Endothelial cell of coronary artery (primary cell): Measurements from ENCODE around the gene HSPB3. TPM values are rescaled to one million over a fixed set of nuclear protein-coding genes. Genes with fewer than 3 reads are reported as not detected.

Source experiments
- total RNA-seq: library from RNA; depleted of rRNA; stranded (reverse); fragments of >200 nt; gene quantifications from 2 replicates; pipeline ENCODE4 v1.2.3, GENCODE V29; 2014

Gene HSPB3, protein sequence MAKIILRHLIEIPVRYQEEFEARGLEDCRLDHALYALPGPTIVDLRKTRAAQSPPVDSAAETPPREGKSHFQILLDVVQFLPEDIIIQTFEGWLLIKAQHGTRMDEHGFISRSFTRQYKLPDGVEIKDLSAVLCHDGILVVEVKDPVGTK
- total RNA-seq = not detected in 2 replicates

GRCh38 chr5:54455413-54456157 lies at the start of gene HSPB3:
Gene HSPB3, plus strand, starts transcription at chr5:54455699. Its CDS starts 91 bp downstream, at chr5:54455790.

Other genes with a start within 250 kb of the HSPB3 start
- gene ARL15, start 145.1 kb upstream of the HSPB3 start, total RNA-seq = 29.4 and 51.7 TPM in 2 replicates
- gene SNX18, start 62.1 kb downstream of the HSPB3 start, total RNA-seq = 31.8 and 53.2 TPM in 2 replicates